ENCODE measurements around the gene BHMT2. TPM values are rescaled to one million over a fixed set of nuclear protein-coding genes. Genes with fewer than 3 reads are reported as not detected.
A peak's percentile ranks its signal among the peaks of the same experiment; 100 is the strongest.

The BHMT2 gene
- 10 to 100 TPM; 14.2 to 16.1 TPM for total RNA-seq

GRCh38 chr5:79069488-79070349 lies at the start of gene BHMT2, which contains the start of gene DMGDH:
TSS of gene BHMT2 (plus strand) at chr5:79069767. CDS start at chr5:79069783, 16 bp downstream.
TSS of gene DMGDH (minus strand) at chr5:79069674. CDS start at chr5:79069620, 54 bp downstream.
- H3K27me3 ChIP-seq (replicated peaks; ENCODE audit: insufficient read depth): no peaks in the 10 kb centered on the region
- ATAC-seq (ENCODE audit: insufficient number of reproducible peaks, low FRiP score, low read depth) (no peak), DNase-seq (ENCODE audit: low spot score) (no peak)
- H3K4me3 ChIP-seq: peak within 1 kb of the TSS; percentile 73
- H3K4me1 ChIP-seq (ENCODE audit: control insufficient read depth in 1 of 2, low read depth in 2 of 2): peaks cover 0 to 10% of the 10 kb centered on the region in 2 donors
- H3K9me3 ChIP-seq: no peaks in the 10 kb centered on the region
- H3K27ac ChIP-seq: peak within 1 kb of the TSS; percentile 44 to 54
- H3K36me3 ChIP-seq: no peaks in the 10 kb centered on the region
- TF ChIP-seq, protein P1, sequence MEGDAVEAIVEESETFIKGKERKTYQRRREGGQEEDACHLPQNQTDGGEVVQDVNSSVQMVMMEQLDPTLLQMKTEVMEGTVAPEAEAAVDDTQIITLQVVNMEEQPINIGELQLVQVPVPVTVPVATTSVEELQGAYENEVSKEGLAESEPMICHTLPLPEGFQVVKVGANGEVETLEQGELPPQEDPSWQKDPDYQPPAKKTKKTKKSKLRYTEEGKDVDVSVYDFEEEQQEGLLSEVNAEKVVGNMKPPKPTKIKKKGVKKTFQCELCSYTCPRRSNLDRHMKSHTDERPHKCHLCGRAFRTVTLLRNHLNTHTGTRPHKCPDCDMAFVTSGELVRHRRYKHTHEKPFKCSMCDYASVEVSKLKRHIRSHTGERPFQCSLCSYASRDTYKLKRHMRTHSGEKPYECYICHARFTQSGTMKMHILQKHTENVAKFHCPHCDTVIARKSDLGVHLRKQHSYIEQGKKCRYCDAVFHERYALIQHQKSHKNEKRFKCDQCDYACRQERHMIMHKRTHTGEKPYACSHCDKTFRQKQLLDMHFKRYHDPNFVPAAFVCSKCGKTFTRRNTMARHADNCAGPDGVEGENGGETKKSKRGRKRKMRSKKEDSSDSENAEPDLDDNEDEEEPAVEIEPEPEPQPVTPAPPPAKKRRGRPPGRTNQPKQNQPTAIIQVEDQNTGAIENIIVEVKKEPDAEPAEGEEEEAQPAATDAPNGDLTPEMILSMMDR (IDR thresholded peaks at IDR 0.05): no peak

GRCh38 chr5:79020861-79021561 lies 48.6 kb upstream of the BHMT2 start:
- Histone ChIP-seq H3K4me3 (peak overlapping the region; percentile 61), H3K9me3 (no peaks in the 10 kb centered on the region), H3K27ac (peak overlapping the region in 1 of 2 donors; percentile 28), H3K4me1 (ENCODE audit: control insufficient read depth in 1 of 2, low read depth in 2 of 2) (peaks cover 0 to 12% of the 10 kb centered on the region in 2 donors), H3K27me3 (replicated peaks; ENCODE audit: insufficient read depth) (no peaks in the 10 kb centered on the region), H3K36me3 (no peaks in the 10 kb centered on the region)
- TF ChIP-seq, protein P1 (IDR thresholded peaks at IDR 0.05): peak; percentile 68
- ATAC-seq (ENCODE audit: insufficient number of reproducible peaks, low FRiP score, low read depth) (peak; percentile 84), DNase-seq (ENCODE audit: low spot score) (no peak)

GRCh38 chr5:79021753-79022152 lies 47.8 kb upstream of the BHMT2 start:
- Histone ChIP-seq H3K36me3 (no peaks in the 10 kb centered on the region), H3K4me1 (ENCODE audit: control insufficient read depth in 1 of 2, low read depth in 2 of 2) (peaks cover 0 to 12% of the 10 kb centered on the region in 2 donors), H3K27me3 (replicated peaks; ENCODE audit: insufficient read depth) (no peaks in the 10 kb centered on the region), H3K9me3 (no peaks in the 10 kb centered on the region), H3K27ac (no peak overlapping the region), H3K4me3 (no peak overlapping the region)
- TF ChIP-seq, protein P1 (IDR thresholded peaks at IDR 0.05): no peak
- DNase-seq (ENCODE audit: low spot score) (no peak), ATAC-seq (ENCODE audit: insufficient number of reproducible peaks, low FRiP score, low read depth) (no peak)

DNA sequence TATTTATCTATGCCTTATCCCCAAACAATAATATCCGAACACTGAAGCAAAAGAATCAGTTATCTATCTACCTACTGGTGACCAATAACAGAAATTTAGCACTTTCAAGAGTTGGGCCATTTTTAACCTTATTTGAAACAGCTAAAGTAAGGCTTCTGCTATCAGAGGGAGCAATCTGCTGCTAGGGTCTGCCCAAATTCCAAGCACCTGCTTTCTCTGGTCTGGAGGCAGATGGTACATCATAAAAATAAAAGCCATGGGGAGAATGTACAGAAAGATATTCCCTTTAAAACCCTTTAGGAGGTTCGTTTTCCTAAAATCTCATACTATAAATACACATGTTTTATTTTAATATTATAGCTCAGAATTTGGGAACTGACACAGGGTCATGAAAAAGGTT lies 46.8 kb upstream of the BHMT2 start:
- H3K9me3 ChIP-seq: no peaks in the 10 kb centered on the region
- H3K36me3 ChIP-seq: no peaks in the 10 kb centered on the region
- ATAC-seq (ENCODE audit: insufficient number of reproducible peaks, low FRiP score, low read depth): no peak
- H3K27me3 ChIP-seq (replicated peaks; ENCODE audit: insufficient read depth): no peaks in the 10 kb centered on the region
- H3K27ac ChIP-seq: no peak overlapping the region
- H3K4me1 ChIP-seq (ENCODE audit: control insufficient read depth in 1 of 2, low read depth in 2 of 2): peaks cover 0 to 12% of the 10 kb centered on the region in 2 donors
- DNase-seq (ENCODE audit: low spot score): no peak
- H3K4me3 ChIP-seq: no peak overlapping the region
- TF ChIP-seq, protein P1 (IDR thresholded peaks at IDR 0.05): no peak

- Histone ChIP-seq H3K4me1 (ENCODE audit: control insufficient read depth in 1 of 2, low read depth in 2 of 2) (peaks cover 0 to 12% of the 10 kb centered on the region in 2 donors), H3K9me3 (no peaks in the 10 kb centered on the region), H3K4me3 (no peak overlapping the region), H3K36me3 (no peaks in the 10 kb centered on the region), H3K27me3 (replicated peaks; ENCODE audit: insufficient read depth) (no peaks in the 10 kb centered on the region), H3K27ac (no peak overlapping the region)
- TF ChIP-seq, protein P1 (IDR thresholded peaks at IDR 0.05): no peak
- ATAC-seq (ENCODE audit: insufficient number of reproducible peaks, low FRiP score, low read depth): no peak
- no peak for DNase-seq (ENCODE audit: low spot score)
These were observed 46.2 kb upstream of the BHMT2 start for GRCh38 chr5:79023348-79023747.
